ENCODE measurements around the gene OR4D2. TPM values are rescaled to one million over a fixed set of nuclear protein-coding genes. Genes with fewer than 3 reads are reported as not detected.

The OR4D2 gene
- total RNA-seq, 2 donors from 2014 or later, result not detected

DNA sequence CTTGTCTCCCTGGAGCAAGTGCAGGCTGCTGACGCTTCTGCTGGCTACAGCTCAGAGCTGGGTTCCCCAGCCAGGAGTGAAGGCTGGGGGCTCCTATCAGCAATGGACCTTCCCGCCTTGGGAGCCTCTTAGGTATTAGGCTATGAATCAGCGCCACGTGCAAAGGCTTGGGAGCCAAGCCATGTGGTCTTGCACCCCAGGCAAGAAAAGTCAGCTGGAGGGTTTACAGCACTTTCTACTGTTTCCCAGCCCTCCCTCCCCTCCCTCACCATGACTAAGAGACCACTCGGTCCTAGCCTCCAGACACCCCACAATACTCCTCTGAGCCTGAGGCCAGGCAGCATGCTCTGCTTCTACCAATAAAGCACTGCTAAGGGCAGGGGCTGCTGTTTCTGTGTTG, 38.0 kb downstream of the OR4D2 start:
- TF ChIP-seq, protein P1, sequence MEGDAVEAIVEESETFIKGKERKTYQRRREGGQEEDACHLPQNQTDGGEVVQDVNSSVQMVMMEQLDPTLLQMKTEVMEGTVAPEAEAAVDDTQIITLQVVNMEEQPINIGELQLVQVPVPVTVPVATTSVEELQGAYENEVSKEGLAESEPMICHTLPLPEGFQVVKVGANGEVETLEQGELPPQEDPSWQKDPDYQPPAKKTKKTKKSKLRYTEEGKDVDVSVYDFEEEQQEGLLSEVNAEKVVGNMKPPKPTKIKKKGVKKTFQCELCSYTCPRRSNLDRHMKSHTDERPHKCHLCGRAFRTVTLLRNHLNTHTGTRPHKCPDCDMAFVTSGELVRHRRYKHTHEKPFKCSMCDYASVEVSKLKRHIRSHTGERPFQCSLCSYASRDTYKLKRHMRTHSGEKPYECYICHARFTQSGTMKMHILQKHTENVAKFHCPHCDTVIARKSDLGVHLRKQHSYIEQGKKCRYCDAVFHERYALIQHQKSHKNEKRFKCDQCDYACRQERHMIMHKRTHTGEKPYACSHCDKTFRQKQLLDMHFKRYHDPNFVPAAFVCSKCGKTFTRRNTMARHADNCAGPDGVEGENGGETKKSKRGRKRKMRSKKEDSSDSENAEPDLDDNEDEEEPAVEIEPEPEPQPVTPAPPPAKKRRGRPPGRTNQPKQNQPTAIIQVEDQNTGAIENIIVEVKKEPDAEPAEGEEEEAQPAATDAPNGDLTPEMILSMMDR (IDR thresholded peaks at IDR 0.05), result no peak
- Histone ChIP-seq H3K4me3 (no peak overlapping the region), H3K4me1 (no peaks in the 10 kb centered on the region), H3K27ac (no peak overlapping the region), H3K36me3 (peaks cover 25% of the 10 kb centered on the region), H3K9me3 (no peaks in the 10 kb centered on the region), H3K27me3 (no peaks in the 10 kb centered on the region)
- DNase-seq (ENCODE audit: low spot score), result no peak

DNA sequence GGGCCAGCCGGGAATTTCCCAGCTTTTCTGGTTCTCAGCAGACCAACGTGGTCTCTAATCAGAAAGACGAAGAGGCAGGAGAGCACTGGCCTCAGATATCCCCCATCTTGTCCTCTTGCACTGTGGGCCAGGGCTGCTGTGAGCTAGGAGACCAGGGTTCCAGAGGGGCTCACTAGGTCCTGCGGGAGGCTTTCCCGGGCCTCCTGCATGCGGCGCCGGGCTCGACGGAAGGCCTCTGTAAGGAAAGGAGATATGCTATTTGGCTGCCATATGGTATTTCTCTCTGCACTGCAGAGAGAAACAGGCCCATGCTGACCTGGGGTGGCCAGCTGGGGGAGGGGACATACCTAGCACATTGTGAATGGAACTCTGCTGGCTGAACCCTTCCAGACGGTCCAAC, 39.2 kb downstream of the OR4D2 start:
- H3K27ac ChIP-seq, result no peak overlapping the region
- H3K4me3 ChIP-seq, result no peak overlapping the region
- H3K4me1 ChIP-seq, result no peaks in the 10 kb centered on the region
- TF ChIP-seq, protein P1 (IDR thresholded peaks at IDR 0.05), result no peak
- DNase-seq (ENCODE audit: low spot score), result no peak
- no peaks in the 10 kb centered on the region for H3K9me3 ChIP-seq
- no peaks in the 10 kb centered on the region for H3K27me3 ChIP-seq
- H3K36me3 ChIP-seq, result peaks cover 36% of the 10 kb centered on the region

DNA sequence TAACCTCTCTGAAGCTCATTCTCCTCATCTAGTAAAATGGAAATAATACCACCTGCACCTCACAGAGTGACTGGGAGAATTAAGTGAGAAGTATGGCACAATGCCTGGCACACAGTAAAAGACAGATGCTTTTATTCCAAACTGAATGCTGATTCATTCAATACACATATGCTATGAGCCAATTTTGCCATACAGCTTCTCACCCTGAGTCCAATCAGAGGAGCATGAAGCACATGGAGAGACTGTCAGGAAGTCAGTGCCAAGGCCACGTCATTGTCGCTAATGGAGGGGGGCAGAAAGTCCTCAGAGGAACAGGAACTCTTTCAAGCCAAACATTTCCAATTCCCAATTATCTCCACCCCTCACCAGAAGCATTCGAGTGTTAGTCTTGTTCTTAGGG, 40.7 kb downstream of the OR4D2 start:
- H3K4me3 ChIP-seq, result no peak overlapping the region
- no peaks in the 10 kb centered on the region for H3K27me3 ChIP-seq
- no peaks in the 10 kb centered on the region for H3K4me1 ChIP-seq
- no peak overlapping the region for H3K27ac ChIP-seq
- TF ChIP-seq, protein P1 (IDR thresholded peaks at IDR 0.05), result no peak
- no peaks in the 10 kb centered on the region for H3K9me3 ChIP-seq
- peaks cover 48% of the 10 kb centered on the region for H3K36me3 ChIP-seq
- DNase-seq (ENCODE audit: low spot score), result no peak

DNA sequence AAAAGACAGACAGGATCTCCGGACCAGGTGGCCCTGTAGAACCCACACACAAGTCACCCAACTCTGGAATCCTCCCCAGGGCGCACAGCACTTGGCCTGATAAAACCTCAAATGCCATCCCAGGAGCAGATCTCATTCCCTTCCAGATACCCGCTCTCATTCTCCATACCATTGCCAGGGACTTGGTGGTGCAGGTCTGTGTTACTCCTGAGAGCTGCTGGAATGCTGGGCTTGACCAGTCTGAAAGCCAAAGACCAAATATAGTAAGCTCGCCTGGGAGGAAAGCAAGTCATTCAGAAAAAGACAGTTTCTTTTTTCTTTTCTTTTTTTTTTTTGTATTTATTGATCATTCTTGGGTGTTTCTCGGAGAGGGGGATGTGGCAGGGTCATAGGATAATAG, 41.6 kb downstream of the OR4D2 start:
- Histone ChIP-seq H3K27me3 (no peaks in the 10 kb centered on the region), H3K4me1 (no peaks in the 10 kb centered on the region), H3K4me3 (no peak overlapping the region), H3K9me3 (no peaks in the 10 kb centered on the region), H3K36me3 (peaks cover 52% of the 10 kb centered on the region), H3K27ac (no peak overlapping the region)
- TF ChIP-seq, protein P1 (IDR thresholded peaks at IDR 0.05), result no peak
- no peak for DNase-seq (ENCODE audit: low spot score)

DNA sequence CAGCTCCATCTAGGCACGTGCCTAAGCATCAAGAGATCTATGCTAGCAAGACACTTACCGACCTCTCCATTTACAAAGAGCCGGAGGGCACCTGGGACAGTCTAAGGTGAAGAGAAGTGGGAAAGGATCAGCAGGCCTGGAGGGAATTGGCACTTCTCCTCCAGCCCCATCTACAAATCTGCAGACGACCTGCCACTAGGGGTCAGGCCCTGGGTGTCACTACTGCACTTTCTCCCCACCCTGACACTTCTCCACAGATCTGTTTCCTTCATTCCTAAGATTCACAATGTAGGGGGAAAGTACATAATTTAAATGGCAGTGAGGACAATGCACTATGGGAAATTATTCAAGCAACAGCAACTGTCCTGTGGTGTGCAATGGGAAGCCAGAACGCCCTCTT, 44.1 kb downstream of the OR4D2 start:
- Histone ChIP-seq H3K27ac (no peak overlapping the region), H3K4me3 (no peak overlapping the region), H3K27me3 (no peaks in the 10 kb centered on the region), H3K9me3 (no peaks in the 10 kb centered on the region), H3K36me3 (peaks cover 60% of the 10 kb centered on the region), H3K4me1 (no peaks in the 10 kb centered on the region)
- TF ChIP-seq, protein P1 (IDR thresholded peaks at IDR 0.05), result no peak
- DNase-seq (ENCODE audit: low spot score), result no peak

DNA sequence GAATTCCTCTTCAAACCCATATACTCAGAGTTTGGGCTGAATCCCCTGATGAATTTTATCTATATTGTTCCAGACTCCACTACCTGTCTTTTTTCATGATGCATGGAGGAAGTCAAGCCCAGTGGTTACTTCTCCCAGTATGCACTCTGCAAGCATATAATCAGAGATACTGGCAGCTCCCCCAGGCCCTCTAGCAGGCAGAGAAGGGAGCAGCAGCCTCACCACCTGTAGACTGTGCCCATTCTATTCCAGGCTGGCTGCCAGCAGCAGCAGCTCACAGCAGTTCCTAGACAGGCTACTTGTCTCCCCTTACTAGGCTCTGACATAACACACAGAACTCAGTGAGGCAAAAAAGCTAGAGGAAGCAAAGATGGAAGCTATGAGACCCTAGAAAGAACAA, 48.9 kb downstream of the OR4D2 start:
- Histone ChIP-seq H3K27ac (no peak overlapping the region), H3K4me3 (no peak overlapping the region), H3K36me3 (peaks cover 30% of the 10 kb centered on the region), H3K9me3 (no peaks in the 10 kb centered on the region), H3K4me1 (peaks cover 0 to 8% of the 10 kb centered on the region in 2 donors), H3K27me3 (no peaks in the 10 kb centered on the region)
- no peak for DNase-seq (ENCODE audit: low spot score)
- TF ChIP-seq, protein P1 (IDR thresholded peaks at IDR 0.05), result no peak

All from right atrium auricular region (tissue), 2 donors.